Stimulated activated CD8-positive, alpha-beta memory T cell treated with anti-CD3 and anti-CD28 coated beads, Interleukin-12 subunit alpha, Interleukin-12 subunit beta, amount 100 ng/mL, for 1 hour (primary cell): Measurements from ENCODE around the gene CAP1.
"Not testable (repeated sequence)": the region's sequence is repeated elsewhere in the genome, so short reads cannot be mapped to it uniquely, and the experiment has no call there.

ENCODE experiments used
- DNase-seq: peaks from one replicate; pipeline ENCODE4 v3.0.0-alpha.2; 2020; ENCODE audit warnings: low read depth

CAP1 gene

GRCh38 chr1:40040511-40041465, at the start of gene CAP1:
Gene CAP1 (plus strand): TSS chr1:40040729. CDS start chr1:40059347, 18,618 bp downstream.
- peak; percentile 99 for DNase-seq

- no peak for DNase-seq
These were observed 48.3 kb upstream of the CAP1 start for GRCh38 chr1:39992234-39992633.

- no peak for DNase-seq
These were observed 47.6 kb upstream of the CAP1 start for GRCh38 chr1:39992888-39993287.

GRCh38 chr1:39995973-39996393, 44.5 kb upstream of the CAP1 start:
- peak; percentile 2 for DNase-seq

GRCh38 chr1:39996396-39997004, 44.0 kb upstream of the CAP1 start:
- DNase-seq = no peak

- DNase-seq = no peak
These were observed 39.1 kb upstream of the CAP1 start for GRCh38 chr1:40001456-40001855.

GRCh38 chr1:40003156-40004093, 37.1 kb upstream of the CAP1 start:
- no peak for DNase-seq

GRCh38 chr1:40004857-40005256, 35.7 kb upstream of the CAP1 start:
- no peak for DNase-seq

- not testable (repeated sequence) for DNase-seq
These were observed 33.0 kb upstream of the CAP1 start for GRCh38 chr1:40007481-40008034.

GRCh38 chr1:40011198-40011597, 29.3 kb upstream of the CAP1 start:
- DNase-seq = no peak

GRCh38 chr1:40014253-40014706, 26.2 kb upstream of the CAP1 start:
- no peak for DNase-seq

GRCh38 chr1:40014812-40015594, 25.5 kb upstream of the CAP1 start:
- DNase-seq = no peak

GRCh38 chr1:40017951-40018575, 22.5 kb upstream of the CAP1 start:
- no peak for DNase-seq

- DNase-seq = no peak
These were observed 20.0 kb upstream of the CAP1 start for GRCh38 chr1:40020447-40021085.

- DNase-seq = no peak
These were observed 17.1 kb upstream of the CAP1 start for GRCh38 chr1:40023379-40023944.

GRCh38 chr1:40024671-40025070, 15.9 kb upstream of the CAP1 start:
- no peak for DNase-seq

- no peak for DNase-seq
These were observed 12.9 kb upstream of the CAP1 start for GRCh38 chr1:40027647-40028046.

- DNase-seq = no peak
These were observed 10.9 kb upstream of the CAP1 start for GRCh38 chr1:40029608-40030007.

GRCh38 chr1:40030528-40031135, 9.9 kb upstream of the CAP1 start:
- no peak for DNase-seq
